HepG2 (cell line): ENCODE data around the gene NOC4L.

Source experiments
- CREB1 ChIP-seq, 2 experiments: fragments of 450-650 bp in 1 of 2; IDR thresholded peaks; 2 replicates each; pipeline ENCODE4 v1.6.1; 2016 to 2017; ENCODE audit warnings: control low read depth in 1 of 2, mild to moderate bottlenecking in 1 of 2, missing compliant biosample characterization in 1 of 2, missing genetic modification characterization in 1 of 2
- FOXP1 ChIP-seq, 2 experiments: fragments of 450-650 bp in 1 of 2; IDR thresholded peaks; 2 replicates each; pipeline ENCODE4 v1.6.1; 2017 to 2018; ENCODE audit warnings: antibody characterized with exemption in 1 of 2
- MAFK ChIP-seq, 2 experiments: IDR thresholded peaks in 1 of 2; conservative IDR thresholded peaks in 1 of 2; 2 replicates each; pipeline ENCODE4 v1.6.1; 2011; ENCODE audit warnings: improper control_type of control experiment in 2 of 2, low read length in 2 of 2
- MAZ ChIP-seq, 2 experiments: sonication (generic) in 1 of 2; formaldehyde crosslinking in 1 of 2; IDR thresholded peaks; 2 replicates each; pipeline versions ENCODE4 v1.5.0 to v1.6.1; 2012 to 2020; ENCODE audit warnings: low read depth in 2 of 2, mild to moderate bottlenecking in 2 of 2, borderline replicate concordance in 1 of 2, improper control_type of control experiment in 1 of 2, low read length in 1 of 2, missing genetic modification reagents in 1 of 2, moderate library complexity in 1 of 2
- RFX1 ChIP-seq: fragments of 450-650 bp; IDR thresholded peaks from 2 replicates; pipeline ENCODE4 v1.6.1; 2017
- SUZ12 ChIP-seq: fragments of 150-350 bp; IDR thresholded peaks from 2 replicates; pipeline ENCODE4 v1.6.1; 2014; ENCODE audit warnings: low read depth, low read length
- ZNF441 ChIP-seq: sonication (generic); formaldehyde crosslinking; IDR thresholded peaks from 2 replicates; pipeline ENCODE4 v1.7.0; 2021; ENCODE audit warnings: missing genetic modification reagents, borderline replicate concordance
- ZNF567 ChIP-seq: sonication (generic); formaldehyde crosslinking; IDR thresholded peaks from 2 replicates; pipeline ENCODE4 v1.8.1; 2023; ENCODE audit warnings: mild to moderate bottlenecking, missing genetic modification reagents, borderline replicate concordance
- TF ChIP-seq, protein P1 (sequence below): sonication (generic); formaldehyde crosslinking; IDR thresholded peaks from 2 replicates; pipeline ENCODE4 v1.9.0; 2021; ENCODE audit warnings: missing genetic modification reagents, borderline replicate concordance
- TF ChIP-seq, protein P2 (sequence below): IDR thresholded peaks from 2 replicates; pipeline ENCODE4 v1.6.1; 2016

GRCh38 chr12:132165584-132165983, 21.3 kb downstream of the NOC4L start:
- TF ChIP-seq, protein P1, sequence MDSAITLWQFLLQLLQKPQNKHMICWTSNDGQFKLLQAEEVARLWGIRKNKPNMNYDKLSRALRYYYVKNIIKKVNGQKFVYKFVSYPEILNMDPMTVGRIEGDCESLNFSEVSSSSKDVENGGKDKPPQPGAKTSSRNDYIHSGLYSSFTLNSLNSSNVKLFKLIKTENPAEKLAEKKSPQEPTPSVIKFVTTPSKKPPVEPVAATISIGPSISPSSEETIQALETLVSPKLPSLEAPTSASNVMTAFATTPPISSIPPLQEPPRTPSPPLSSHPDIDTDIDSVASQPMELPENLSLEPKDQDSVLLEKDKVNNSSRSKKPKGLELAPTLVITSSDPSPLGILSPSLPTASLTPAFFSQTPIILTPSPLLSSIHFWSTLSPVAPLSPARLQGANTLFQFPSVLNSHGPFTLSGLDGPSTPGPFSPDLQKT = no peak
- TF ChIP-seq SUZ12 (no peak), MAFK (conservative IDR thresholded peaks at IDR 0.05 in 1 of 2, IDR thresholded peaks at IDR 0.05 in 1 of 2; ENCODE audit: low read length in 2 of 2) (no peak), CREB1 (IDR thresholded peaks at IDR 0.05) (no peak), CREB1 (CRISPR knock-in tag; IDR thresholded peaks at IDR 0.05) (no peak), MAZ (IDR thresholded peaks at IDR 0.05; ENCODE audit: borderline replicate concordance, low read depth, low read length) (no peak), MAZ (CRISPR knock-in tag; IDR thresholded peaks at IDR 0.05; ENCODE audit: low read depth) (no peak), ZNF441 (CRISPR knock-in tag) (no peak), FOXP1 (IDR thresholded peaks at IDR 0.05) (no peak), FOXP1 (CRISPR knock-in tag; IDR thresholded peaks at IDR 0.05) (no peak), RFX1 (no peak), ZNF567 (CRISPR knock-in tag) (no peak)
- TF ChIP-seq, protein P2, sequence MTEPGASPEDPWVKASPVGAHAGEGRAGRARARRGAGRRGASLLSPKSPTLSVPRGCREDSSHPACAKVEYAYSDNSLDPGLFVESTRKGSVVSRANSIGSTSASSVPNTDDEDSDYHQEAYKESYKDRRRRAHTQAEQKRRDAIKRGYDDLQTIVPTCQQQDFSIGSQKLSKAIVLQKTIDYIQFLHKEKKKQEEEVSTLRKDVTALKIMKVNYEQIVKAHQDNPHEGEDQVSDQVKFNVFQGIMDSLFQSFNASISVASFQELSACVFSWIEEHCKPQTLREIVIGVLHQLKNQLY (CRISPR knock-in tag) = no peak
